H9 (cell line): Measurements from ENCODE around the gene APC. TPM values are rescaled to one million over a fixed set of nuclear protein-coding genes. Genes with fewer than 3 reads are reported as not detected.
A peak's percentile ranks its signal among the peaks of the same experiment; 100 is the strongest.

Source experiments
- DNase-seq: peaks from one replicate; pipeline ENCODE4 v3.0.0-alpha.2; 2017
- H2AFZ ChIP-seq: one replicate; pipeline ENCODE4 v1.6.1; 2013; ENCODE audit warnings: mild to moderate bottlenecking, low read length, control low read depth, moderate library complexity
- H2AK5ac ChIP-seq: 2 replicates; pipeline ENCODE4 v1.6.1; 2013; ENCODE audit warnings: low read length, control low read depth, mixed read lengths; ENCODE audit not compliant: insufficient read length
- H2BK120ac ChIP-seq: one replicate; pipeline ENCODE4 v1.6.1; 2013; ENCODE audit warnings: low read depth, mild to moderate bottlenecking, low read length, control low read depth, inconsistent platforms; ENCODE audit not compliant: poor library complexity, severe bottlenecking
- H2BK12ac ChIP-seq: 2 replicates; pipeline ENCODE4 v1.6.1; 2013; ENCODE audit warnings: low read length, control low read depth, mixed read lengths, low read depth; ENCODE audit not compliant: insufficient read length
- H2BK15ac ChIP-seq: 2 replicates; pipeline ENCODE4 v1.6.1; 2013; ENCODE audit warnings: low read depth, low read length, control low read depth
- H2BK20ac ChIP-seq: one replicate; pipeline ENCODE4 v1.6.1; 2013; ENCODE audit warnings: low read depth, mild to moderate bottlenecking, low read length, control low read depth, inconsistent platforms; ENCODE audit not compliant: poor library complexity, severe bottlenecking
- H2BK5ac ChIP-seq: 2 replicates; pipeline ENCODE4 v1.6.1; 2013; ENCODE audit warnings: low read length, control low read depth, mixed read lengths; ENCODE audit not compliant: insufficient read length
- H3K14ac ChIP-seq: 2 replicates; pipeline ENCODE4 v1.6.1; 2013; ENCODE audit warnings: low read length, control low read depth; ENCODE audit not compliant: insufficient read depth
- H3K18ac ChIP-seq: 2 replicates; pipeline ENCODE4 v1.6.1; 2013; ENCODE audit warnings: low read depth, mild to moderate bottlenecking, mixed read lengths, low read length, control low read depth; ENCODE audit not compliant: insufficient read length
- H3K23ac ChIP-seq: 2 replicates; pipeline ENCODE4 v1.6.1; 2013; ENCODE audit warnings: low read length, control low read depth, mixed read lengths, low read depth; ENCODE audit not compliant: insufficient read length
- H3K23me2 ChIP-seq: 2 replicates; pipeline ENCODE4 v1.6.1; 2013; ENCODE audit warnings: low read depth, mild to moderate bottlenecking, mixed read lengths, low read length, control low read depth; ENCODE audit not compliant: insufficient read length, poor library complexity, severe bottlenecking
- H3K27ac ChIP-seq: 2 replicates; pipeline ENCODE4 v1.5.1; 2013; ENCODE audit warnings: low read length, control low read depth, mixed read lengths, low read depth; ENCODE audit not compliant: insufficient read length
- H3K27me3 ChIP-seq: 2 replicates; pipeline ENCODE4 v1.6.1; 2013; ENCODE audit warnings: low read length, control low read depth, inconsistent platforms; ENCODE audit not compliant: insufficient read depth
- H3K4ac ChIP-seq: 2 replicates; pipeline ENCODE4 v1.6.1; 2013; ENCODE audit warnings: low read depth, mild to moderate bottlenecking, control low read depth, inconsistent platforms, low read length, moderate library complexity
- H3K4me1 ChIP-seq: 2 replicates; pipeline ENCODE4 v1.6.1; 2013; ENCODE audit warnings: low read length, control low read depth, inconsistent platforms; ENCODE audit not compliant: insufficient read depth
- H3K4me2 ChIP-seq: 2 replicates; pipeline ENCODE4 v1.6.1; 2013; ENCODE audit warnings: low read length, control low read depth, mixed read lengths; ENCODE audit not compliant: insufficient read length, insufficient read depth
- H3K56ac ChIP-seq: 2 replicates; pipeline ENCODE4 v1.6.1; 2013; ENCODE audit warnings: low read depth, mild to moderate bottlenecking, mixed read lengths, low read length, control low read depth; ENCODE audit not compliant: insufficient read length
- H3K79me1 ChIP-seq: 2 replicates; pipeline ENCODE4 v1.6.1; 2013; ENCODE audit warnings: low read depth, mild to moderate bottlenecking, moderate library complexity, low read length, control low read depth, inconsistent platforms; ENCODE audit not compliant: insufficient read depth, poor library complexity, severe bottlenecking
- H3K79me2 ChIP-seq: 2 replicates; pipeline ENCODE4 v1.6.1; 2013; ENCODE audit warnings: low read length, control low read depth, inconsistent platforms; ENCODE audit not compliant: insufficient read depth
- H3K9ac ChIP-seq: 2 replicates; pipeline ENCODE4 v1.6.1; 2013; ENCODE audit warnings: low read length, control low read depth, mixed read lengths; ENCODE audit not compliant: insufficient read length; ENCODE audit errors: extremely low read depth
- H3K9me3 ChIP-seq: one replicate; pipeline ENCODE4 v1.6.1; 2013; ENCODE audit warnings: low read depth, low read length, inconsistent platforms; ENCODE audit not compliant: control insufficient read depth
- H3T11ph ChIP-seq: one replicate; pipeline ENCODE4 v1.6.1; 2013; ENCODE audit warnings: mild to moderate bottlenecking, low read length, control low read depth, inconsistent platforms
- H4K20me1 ChIP-seq: one replicate; pipeline ENCODE4 v1.6.1; 2013; ENCODE audit not compliant: control insufficient read depth, insufficient read length, insufficient read depth
- H4K5ac ChIP-seq: 2 replicates; pipeline ENCODE4 v1.6.1; 2013; ENCODE audit warnings: low read depth, mild to moderate bottlenecking, mixed read lengths, low read length, control low read depth; ENCODE audit not compliant: insufficient read length
- H4K8ac ChIP-seq: replicated peaks from 2 replicates; pipeline ENCODE4 v1.6.1; 2013; ENCODE audit warnings: low read length, control low read depth, mixed read lengths, low read depth; ENCODE audit not compliant: insufficient read length
- H4K91ac ChIP-seq: 2 replicates; pipeline ENCODE4 v1.6.1; 2013; ENCODE audit warnings: low read depth, mild to moderate bottlenecking, moderate library complexity, mixed read lengths, low read length, control low read depth; ENCODE audit not compliant: insufficient read length
- H3K27ac Mint-ChIP-seq, 3 experiments: 2 replicates in 2 of 3; 3 replicates in 1 of 3; pipeline ENCODE4 v1.8.0; 2020 to 2021; ENCODE audit warnings: mixed read lengths in 3 of 3, mild to moderate bottlenecking in 1 of 3, moderate library complexity in 1 of 3
- H3K27me3 Mint-ChIP-seq: 2 replicates; pipeline ENCODE4 v1.8.0; 2021; ENCODE audit warnings: low read depth, mild to moderate bottlenecking, moderate library complexity, mixed read lengths
- H3K36me3 Mint-ChIP-seq, 3 experiments: 2 replicates in 2 of 3; 3 replicates in 1 of 3; pipeline ENCODE4 v1.8.0; 2020 to 2021; ENCODE audit warnings: low read depth in 3 of 3, mixed read lengths in 3 of 3; ENCODE audit not compliant: insufficient read depth in 1 of 3
- H3K4me1 Mint-ChIP-seq, 2 experiments: 2 replicates each; pipeline ENCODE4 v1.8.0; 2020; ENCODE audit warnings: mixed read lengths in 2 of 2
- H3K4me3 Mint-ChIP-seq, 2 experiments: 2 replicates in 1 of 2; 3 replicates in 1 of 2; pipeline ENCODE4 v1.8.0; 2020 to 2021; ENCODE audit warnings: mild to moderate bottlenecking in 2 of 2, mixed read lengths in 2 of 2, moderate library complexity in 1 of 2
- H3K9me3 Mint-ChIP-seq, 2 experiments: 2 replicates in 1 of 2; 3 replicates in 1 of 2; pipeline ENCODE4 v1.8.0; 2020; ENCODE audit warnings: mild to moderate bottlenecking in 2 of 2, mixed read lengths in 2 of 2, moderate library complexity in 1 of 2
- WGBS: extraction: QIAGEN DNeasy Blood & Tissue Kit; methylation state at CpG from one replicate; pipeline ENCODE4 v1.1.7; 2013; ENCODE audit warnings: missing lambda C conversion rate, low lambda C conversion rate, mixed read lengths; ENCODE audit not compliant: insufficient read length; ENCODE audit errors: extremely low coverage; 5-methylcytosine and 5-hydroxymethylcytosine counted together
- total RNA-seq: library from RNA; stranded (reverse); gene quantifications from 2 replicates; pipeline ENCODE4 v1.2.1, GENCODE V29; 2021
- TF ChIP-seq, protein P1 (sequence below): fragments of 200-600 bp; sonication (generic); conservative IDR thresholded peaks from 3 replicates; pipeline ENCODE4 v1.8.0; 2021; ENCODE audit warnings: antibody characterized with exemption, mild to moderate bottlenecking

Gene APC
- total RNA-seq, 1 experiment from 2014 or later: 29.3 TPM

DNA sequence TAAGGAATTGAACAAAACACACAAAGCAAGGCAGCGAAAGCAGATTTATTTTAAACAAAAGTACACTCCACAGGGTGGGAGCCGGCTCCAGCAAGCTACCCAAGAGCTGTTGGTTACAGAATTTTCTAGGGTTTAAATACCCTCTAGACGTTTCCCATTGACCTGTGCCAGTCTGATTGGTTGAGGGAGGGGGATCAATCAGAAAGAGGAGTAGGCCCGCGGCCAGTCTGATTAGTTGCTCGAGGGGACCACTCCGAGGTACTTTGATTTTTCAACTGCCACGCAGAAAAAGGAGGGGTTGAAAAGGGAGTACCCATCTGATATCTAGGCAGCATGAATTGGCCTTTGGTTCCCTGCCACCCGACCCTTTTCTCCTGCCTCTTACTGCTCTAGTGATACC lies 124.4 kb downstream of the APC start:
- Histone ChIP-seq H3K9ac (peak overlapping the region; percentile 74), H3K27ac (no peak overlapping the region), H4K20me1 (no peaks in the 10 kb centered on the region), H2BK15ac (no peak overlapping the region), H2BK120ac (no peak overlapping the region), H3K79me2 (peaks cover 17% of the 10 kb centered on the region; the same call in 1 of the 2 replicates), H3K9me3 (no peaks in the 10 kb centered on the region), H2BK12ac (no peak overlapping the region), H3K4me1 (no peaks in the 10 kb centered on the region), H3K18ac (no peak overlapping the region), H3K79me1 (peaks cover 3% of the 10 kb centered on the region), H2BK20ac (no peak overlapping the region), H3K23ac (no peak overlapping the region), H3T11ph (no peak overlapping the region), H2AK5ac (no peak overlapping the region), H3K23me2 (peaks cover 4% of the 10 kb centered on the region), H2BK5ac (no peak overlapping the region), H3K14ac (no peak overlapping the region), H4K91ac (no peak overlapping the region), H4K5ac (no peak overlapping the region), H2AFZ (no peak overlapping the region), H3K4me2 (peak overlapping the region; percentile 60), H4K8ac (no peak overlapping the region), H3K27me3 (no peaks in the 10 kb centered on the region), H3K4ac (no peak overlapping the region), H3K56ac (no peak overlapping the region)
- Mint-ChIP-seq H3K36me3 (peaks cover 29 to 50% (median 31%) of the 10 kb centered on the region in 3 experiments), H3K4me3 (peak overlapping the region; percentile 95 to 97), H3K27me3 (peaks cover 23% of the 10 kb centered on the region), H3K9me3 (peaks cover 0 to 4% of the 10 kb centered on the region in 2 experiments; a peak in 2 of 5 replicates), H3K4me1 (peaks cover 13 to 19% of the 10 kb centered on the region in 2 experiments), H3K27ac (peak overlapping the region in 1 of 3 experiments; percentile 99; a peak in 2 of 7 replicates)
- DNase-seq: no peak
- TF ChIP-seq, protein P1, sequence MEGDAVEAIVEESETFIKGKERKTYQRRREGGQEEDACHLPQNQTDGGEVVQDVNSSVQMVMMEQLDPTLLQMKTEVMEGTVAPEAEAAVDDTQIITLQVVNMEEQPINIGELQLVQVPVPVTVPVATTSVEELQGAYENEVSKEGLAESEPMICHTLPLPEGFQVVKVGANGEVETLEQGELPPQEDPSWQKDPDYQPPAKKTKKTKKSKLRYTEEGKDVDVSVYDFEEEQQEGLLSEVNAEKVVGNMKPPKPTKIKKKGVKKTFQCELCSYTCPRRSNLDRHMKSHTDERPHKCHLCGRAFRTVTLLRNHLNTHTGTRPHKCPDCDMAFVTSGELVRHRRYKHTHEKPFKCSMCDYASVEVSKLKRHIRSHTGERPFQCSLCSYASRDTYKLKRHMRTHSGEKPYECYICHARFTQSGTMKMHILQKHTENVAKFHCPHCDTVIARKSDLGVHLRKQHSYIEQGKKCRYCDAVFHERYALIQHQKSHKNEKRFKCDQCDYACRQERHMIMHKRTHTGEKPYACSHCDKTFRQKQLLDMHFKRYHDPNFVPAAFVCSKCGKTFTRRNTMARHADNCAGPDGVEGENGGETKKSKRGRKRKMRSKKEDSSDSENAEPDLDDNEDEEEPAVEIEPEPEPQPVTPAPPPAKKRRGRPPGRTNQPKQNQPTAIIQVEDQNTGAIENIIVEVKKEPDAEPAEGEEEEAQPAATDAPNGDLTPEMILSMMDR: no peak
- no CpG with 5 or more reads among the region's 9 CpGs for WGBS
